DMS114 treated with DMSO at 0.1 percent for 48 hours (cell line): ENCODE measurements around the gene SIGLEC14.
"Not testable (repeated sequence)": the region's sequence is repeated elsewhere in the genome, so short reads cannot be mapped to it uniquely, and the experiment has no call there.

Source experiments
- DNase-seq: peaks from one replicate; lab custom pipeline; 2025; ENCODE audit not compliant: unreplicated experiment; lab: John Stamatoyannopoulos, UW

The SIGLEC14 gene

GRCh38 chr19:51646730-51647129, at the start of gene SIGLEC14:
SIGLEC14 (minus strand) TSS chr19:51646825; CDS start chr19:51646759, 66 bp downstream.
- DNase-seq, result not testable (repeated sequence)

- DNase-seq, result no peak
Measured at GRCh38 chr19:51695702-51696315, 49.2 kb upstream of the SIGLEC14 start.

GRCh38 chr19:51695088-51695487, 48.5 kb upstream of the SIGLEC14 start:
- DNase-seq, result no peak

GRCh38 chr19:51694318-51695085, 47.9 kb upstream of the SIGLEC14 start:
- no peak for DNase-seq

- no peak for DNase-seq
Measured at GRCh38 chr19:51693819-51694218, 47.2 kb upstream of the SIGLEC14 start.

- no peak for DNase-seq
Measured at GRCh38 chr19:51693260-51693659, 46.6 kb upstream of the SIGLEC14 start, which contains the start of gene SPACA6. SPACA6 (plus strand) TSS chr19:51693330; CDS start chr19:51693527, 197 bp downstream.

- no peak for DNase-seq
Measured at GRCh38 chr19:51692468-51692867, 45.8 kb upstream of the SIGLEC14 start.

- no peak for DNase-seq
Measured at GRCh38 chr19:51691584-51692428, 45.2 kb upstream of the SIGLEC14 start.

GRCh38 chr19:51691074-51691583, 44.5 kb upstream of the SIGLEC14 start:
- DNase-seq, result peak; percentile 19

- no peak for DNase-seq
Measured at GRCh38 chr19:51690454-51691073, 43.9 kb upstream of the SIGLEC14 start.

- DNase-seq, result peak; percentile 65
Measured at GRCh38 chr19:51689751-51690453, 43.3 kb upstream of the SIGLEC14 start.

- DNase-seq, result peak; percentile 61
Measured at GRCh38 chr19:51688671-51689571, 42.3 kb upstream of the SIGLEC14 start.

- no peak for DNase-seq
Measured at GRCh38 chr19:51687791-51688670, 41.4 kb upstream of the SIGLEC14 start.

- no peak for DNase-seq
Measured at GRCh38 chr19:51686171-51686570, 39.5 kb upstream of the SIGLEC14 start.

GRCh38 chr19:51681286-51681941, 34.8 kb upstream of the SIGLEC14 start:
- no peak for DNase-seq

GRCh38 chr19:51680474-51680873, 33.8 kb upstream of the SIGLEC14 start:
- DNase-seq, result no peak

GRCh38 chr19:51676566-51677083, 30.0 kb upstream of the SIGLEC14 start:
- DNase-seq, result no peak
